HCT116 (cell line): ENCODE results near the gene OS9. TPM values are rescaled to one million over a fixed set of nuclear protein-coding genes. Genes with fewer than 3 reads are reported as not detected.

Experiments
- ATAC-seq: fragments of 200-7000 bp; cut with Tn5 transposase; 2 replicates; pipeline ENCODE4 v1.9.1; 2020; ENCODE audit warnings: mild to moderate bottlenecking, moderate library complexity
- BruUV-seq: library from RNA; stranded (reverse); fragments of 400-500 nt; replicated peaks from 2 replicates; lab custom pipeline; 2021; lab: Mats Ljungman, UMichigan
- CTCF ChIA-PET: fragments of 300-600 bp; sonication (Branson Sonifier 250); formaldehyde crosslinking; loops from one replicate; lab custom pipeline; 2021; ENCODE audit warnings: antibody characterized with exemption; lab: Charles Lee
- POLR2A ChIA-PET: fragments of 300-600, 350-600 bp; sonication (Branson Sonifier 250); formaldehyde crosslinking; loops from one replicate; lab custom pipeline; 2021; ENCODE audit warnings: antibody characterized with exemption; lab: Charles Lee
- RAD21 ChIA-PET, 2 experiments: fragments of 300-600 bp; sonication (Branson Sonifier 250); formaldehyde crosslinking; loops; one replicate each; lab custom pipeline; 2023; ENCODE audit warnings: low total read pairs in 2 of 2; ENCODE audit not compliant: uncharacterized antibody in 2 of 2, unreplicated experiment in 2 of 2, low non-redundant PET in 1 of 2; lab: Charles Lee
- DNase-seq: peaks from one replicate; pipeline ENCODE4 v3.0.0-alpha.2; 2010; ENCODE audit warnings: low read depth, low spot score
- H2AFZ ChIP-seq: fragments of 200-600 bp; shearing (Covaris generic), sonication (generic); 2 replicates; pipeline ENCODE4 v1.6.1; 2017; ENCODE audit warnings: low read depth, mixed run types, mixed read lengths, antibody characterized with exemption, low read length; ENCODE audit not compliant: poor library complexity, severe bottlenecking
- H3K27ac ChIP-seq: 2 replicates; pipeline ENCODE4 v1.5.1; 2012; ENCODE audit warnings: low read depth, low read length
- H3K27me3 ChIP-seq: fragments of 200-600 bp; sonication (generic); 2 replicates; pipeline ENCODE4 v1.6.1; 2016; ENCODE audit warnings: mixed run types, low read length, mixed read lengths; ENCODE audit not compliant: insufficient read depth
- H3K36me3 ChIP-seq, 2 experiments: fragments of 200-500 bp in 1 of 2; fragments of 200-600 bp in 1 of 2; sonication (Bioruptor generic) in 1 of 2; sonication (generic) in 1 of 2; 2 replicates each; pipeline versions ENCODE4 v1.5.1 to v1.6.1; 2014 to 2016; ENCODE audit warnings: low read length in 2 of 2, inconsistent platforms in 1 of 2, mixed read lengths in 1 of 2, mixed run types in 1 of 2; ENCODE audit not compliant: insufficient read depth in 2 of 2, control insufficient read depth in 1 of 2
- H3K4me1 ChIP-seq, 2 experiments: fragments of 200-600 bp in 1 of 2; sonication (generic) in 1 of 2; 2 replicates each; pipeline versions ENCODE4 v1.5.1 to v1.6.1; 2012 to 2017; ENCODE audit warnings: low read length in 2 of 2, inconsistent platforms in 1 of 2, mild to moderate bottlenecking in 1 of 2, mixed read lengths in 1 of 2, mixed run types in 1 of 2, moderate library complexity in 1 of 2; ENCODE audit not compliant: insufficient read depth in 2 of 2, control insufficient read depth in 1 of 2
- H3K4me2 ChIP-seq: fragments of 200-600 bp; sonication (generic); 2 replicates; pipeline ENCODE4 v1.6.1; 2017; ENCODE audit warnings: mixed run types, low read length, mixed read lengths
- H3K4me3 ChIP-seq, 2 experiments: fragments of 200-600 bp in 1 of 2; sonication (generic) in 1 of 2; replicated peaks in 1 of 2; 2 replicates each; pipeline ENCODE4 v1.5.1; 2011 to 2016; ENCODE audit warnings: low read length in 2 of 2, control low read depth in 1 of 2, low read depth in 1 of 2, mild to moderate bottlenecking in 1 of 2, mixed read lengths in 1 of 2, mixed run types in 1 of 2
- H3K79me2 ChIP-seq: fragments of 200-600 bp; sonication (generic); 2 replicates; pipeline ENCODE4 v1.6.1; 2017; ENCODE audit warnings: mild to moderate bottlenecking, mixed run types, low read length, moderate library complexity, mixed read lengths; ENCODE audit not compliant: insufficient read depth
- H3K9ac ChIP-seq: fragments of 200-600 bp; sonication (generic); 2 replicates; pipeline ENCODE4 v1.6.1; 2016; ENCODE audit warnings: low read length, mixed read lengths
- H3K9me2 ChIP-seq: fragments of 200-600 bp; sonication (generic), shearing (Covaris generic); 2 replicates; pipeline ENCODE4 v1.6.1; 2017; ENCODE audit warnings: mixed run types, mild to moderate bottlenecking, moderate library complexity; ENCODE audit not compliant: insufficient read depth
- H3K9me3 ChIP-seq, 2 experiments: fragments of 200-500 bp in 1 of 2; fragments of 200-600 bp in 1 of 2; sonication (Bioruptor generic) in 1 of 2; sonication (generic) in 1 of 2; 2 replicates each; pipeline ENCODE4 v1.6.1; 2014 to 2017; ENCODE audit warnings: low read length in 2 of 2, mixed read lengths in 2 of 2, inconsistent platforms in 1 of 2, low read depth in 1 of 2, mild to moderate bottlenecking in 1 of 2, mixed run types in 1 of 2, moderate library complexity in 1 of 2; ENCODE audit not compliant: control insufficient read depth in 1 of 2, insufficient read depth in 1 of 2
- H4K20me1 ChIP-seq: fragments of 200-600 bp; sonication (generic), shearing (Covaris generic); 2 replicates; pipeline ENCODE4 v1.6.1; 2017; ENCODE audit warnings: mixed run types, mild to moderate bottlenecking, moderate library complexity; ENCODE audit not compliant: insufficient read depth
- CBX3 ChIP-seq: IDR thresholded peaks from 2 replicates; pipeline ENCODE4 v1.6.1; 2012; ENCODE audit warnings: low read depth
- CEBPB ChIP-seq: IDR thresholded peaks from 2 replicates; pipeline ENCODE4 v1.6.1; 2012; ENCODE audit warnings: low read depth
- ELF1 ChIP-seq: IDR thresholded peaks from 2 replicates; pipeline ENCODE4 v1.6.1; 2012; ENCODE audit warnings: low read depth, borderline replicate concordance
- EZH2 ChIP-seq: fragments of 200-600 bp; sonication (generic); IDR thresholded peaks from 2 replicates; pipeline ENCODE4 v1.6.1; 2017; ENCODE audit warnings: antibody characterized with exemption, mixed run types
- FOSL1 ChIP-seq: IDR thresholded peaks from 2 replicates; pipeline ENCODE4 v1.6.1; 2012; ENCODE audit warnings: low read depth
- JUND ChIP-seq: IDR thresholded peaks from 2 replicates; pipeline ENCODE4 v1.6.1; 2012
- POLR2A ChIP-seq: IDR thresholded peaks from 2 replicates; pipeline ENCODE4 v1.7.0; 2011; ENCODE audit warnings: borderline replicate concordance; ENCODE audit not compliant: insufficient read depth, insufficient read length; ENCODE audit errors: extremely low read depth
- POLR2AphosphoS5 ChIP-seq: IDR thresholded peaks from 2 replicates; pipeline ENCODE4 v1.6.1; 2011; ENCODE audit warnings: mild to moderate bottlenecking, low read depth, low read length, moderate library complexity
- RAD21 ChIP-seq: IDR thresholded peaks from 2 replicates; pipeline ENCODE4 v1.6.1; 2012; ENCODE audit warnings: low read depth, mild to moderate bottlenecking
- SIN3A ChIP-seq: IDR thresholded peaks from 2 replicates; pipeline ENCODE4 v1.6.1; 2012; ENCODE audit warnings: low read depth
- SRF ChIP-seq: IDR thresholded peaks from 2 replicates; pipeline ENCODE4 v1.6.1; 2012; ENCODE audit warnings: low read depth
- TCF7L2 ChIP-seq: IDR thresholded peaks from 2 replicates; pipeline ENCODE4 v1.7.0; 2011; ENCODE audit warnings: borderline replicate concordance, inconsistent platforms; ENCODE audit not compliant: insufficient read depth, insufficient read length; ENCODE audit errors: extremely low read depth
- YY1 ChIP-seq: IDR thresholded peaks from 2 replicates; pipeline ENCODE4 v1.6.1; 2011; ENCODE audit warnings: low read length, low read depth, moderate library complexity, mild to moderate bottlenecking; ENCODE audit not compliant: insufficient replicate concordance; ENCODE audit errors: extremely low read depth
- ZFX ChIP-seq: fragments of 450-650 bp; IDR thresholded peaks from 2 replicates; pipeline ENCODE4 v1.6.1; 2017
- ZNF274 ChIP-seq: fragments of 200-500 bp; sonication (Bioruptor generic); IDR thresholded peaks from 2 replicates; pipeline ENCODE4 v1.6.1; 2014; ENCODE audit warnings: mild to moderate bottlenecking, low read depth, low read length, inconsistent platforms
- intact Hi-C: fragments of 100-400 bp; cut with micrococcal nuclease; formaldehyde crosslinking; loops from 2 replicates; pipeline ENCODE4 v1.10.0; 2022
- total RNA-seq: library from RNA; stranded (reverse); gene quantifications from one replicate; pipeline ENCODE4 v1.2.1, GENCODE V29; 2021; ENCODE audit not compliant: unreplicated experiment
- TF ChIP-seq, protein P1 (sequence below): IDR thresholded peaks from 2 replicates; pipeline ENCODE4 v1.6.1; 2012
- TF ChIP-seq, protein P2 (sequence below), 3 experiments: fragments of 200-600 bp in 1 of 3; sonication (generic) in 1 of 3; IDR thresholded peaks in 2 of 3; conservative IDR thresholded peaks in 1 of 3; 2 replicates each; pipeline ENCODE4 v1.5.1; 2012 to 2017; ENCODE audit warnings: low read depth in 2 of 3, low read length in 2 of 3, antibody characterized with exemption in 1 of 3, borderline replicate concordance in 1 of 3, control low read depth in 1 of 3, mild to moderate bottlenecking in 1 of 3, mixed read lengths in 1 of 3, mixed run types in 1 of 3, moderate library complexity in 1 of 3; ENCODE audit not compliant: insufficient read depth in 1 of 3
- TF ChIP-seq, protein P3 (sequence below): IDR thresholded peaks from 2 replicates; pipeline ENCODE4 v1.6.1; 2012; ENCODE audit warnings: low read depth
- TF ChIP-seq, protein P4 (sequence below): IDR thresholded peaks from 2 replicates; pipeline ENCODE4 v1.6.1; 2012
- TF ChIP-seq, protein P5 (sequence below): IDR thresholded peaks from 2 replicates; pipeline ENCODE4 v1.6.1; 2011; ENCODE audit warnings: mild to moderate bottlenecking, low read length, moderate library complexity; ENCODE audit not compliant: insufficient replicate concordance; ENCODE audit errors: extremely low read depth

Gene OS9
- total RNA-seq, 1 experiment from 2014 or later, result 98.4 TPM

DNA sequence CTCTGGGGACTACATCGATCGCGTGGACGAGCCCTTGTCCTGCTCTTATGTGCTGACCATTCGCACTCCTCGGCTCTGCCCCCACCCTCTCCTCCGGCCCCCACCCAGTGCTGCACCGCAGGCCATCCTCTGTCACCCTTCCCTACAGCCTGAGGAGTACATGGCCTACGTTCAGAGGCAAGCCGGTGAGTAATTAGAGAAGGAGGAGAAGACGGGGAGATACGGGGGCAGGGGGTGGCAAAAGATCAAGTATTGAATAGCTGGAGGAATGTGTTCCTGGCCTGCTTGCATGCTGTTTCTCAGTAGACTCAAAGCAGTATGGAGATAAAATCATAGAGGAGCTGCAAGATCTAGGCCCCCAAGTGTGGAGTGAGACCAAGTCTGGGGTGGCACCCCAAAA lies 21.9 kb downstream of the OS9 start:
- Histone ChIP-seq H3K4me1 (no peaks in the 10 kb centered on the region), H3K4me2 (no peak overlapping the region), H3K4me3 (no peak overlapping the region), H2AFZ (no peak overlapping the region), H3K36me3 (peaks cover 3 to 13% of the 10 kb centered on the region in 2 experiments; a peak in 3 of 4 replicates), H3K27me3 (no peaks in the 10 kb centered on the region), H3K9me2 (no peaks in the 10 kb centered on the region), H4K20me1 (no peaks in the 10 kb centered on the region), H3K79me2 (no peaks in the 10 kb centered on the region), H3K9me3 (no peaks in the 10 kb centered on the region), H3K27ac (no peak overlapping the region), H3K9ac (no peak overlapping the region)
- DNase-seq (no peak), ATAC-seq (no peak)
- BruUV-seq, result no TSS peak
- RAD21 ChIA-PET, result no interaction called here
- POLR2A ChIA-PET, result no interaction called here
- TF ChIP-seq CBX3, result no peak
- no peak for TF ChIP-seq SIN3A
- TF ChIP-seq, protein P1, sequence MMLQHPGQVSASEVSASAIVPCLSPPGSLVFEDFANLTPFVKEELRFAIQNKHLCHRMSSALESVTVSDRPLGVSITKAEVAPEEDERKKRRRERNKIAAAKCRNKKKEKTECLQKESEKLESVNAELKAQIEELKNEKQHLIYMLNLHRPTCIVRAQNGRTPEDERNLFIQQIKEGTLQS, result no peak
- TF ChIP-seq JUND, result no peak
- no peak for TF ChIP-seq CEBPB
- TF ChIP-seq, protein P2, sequence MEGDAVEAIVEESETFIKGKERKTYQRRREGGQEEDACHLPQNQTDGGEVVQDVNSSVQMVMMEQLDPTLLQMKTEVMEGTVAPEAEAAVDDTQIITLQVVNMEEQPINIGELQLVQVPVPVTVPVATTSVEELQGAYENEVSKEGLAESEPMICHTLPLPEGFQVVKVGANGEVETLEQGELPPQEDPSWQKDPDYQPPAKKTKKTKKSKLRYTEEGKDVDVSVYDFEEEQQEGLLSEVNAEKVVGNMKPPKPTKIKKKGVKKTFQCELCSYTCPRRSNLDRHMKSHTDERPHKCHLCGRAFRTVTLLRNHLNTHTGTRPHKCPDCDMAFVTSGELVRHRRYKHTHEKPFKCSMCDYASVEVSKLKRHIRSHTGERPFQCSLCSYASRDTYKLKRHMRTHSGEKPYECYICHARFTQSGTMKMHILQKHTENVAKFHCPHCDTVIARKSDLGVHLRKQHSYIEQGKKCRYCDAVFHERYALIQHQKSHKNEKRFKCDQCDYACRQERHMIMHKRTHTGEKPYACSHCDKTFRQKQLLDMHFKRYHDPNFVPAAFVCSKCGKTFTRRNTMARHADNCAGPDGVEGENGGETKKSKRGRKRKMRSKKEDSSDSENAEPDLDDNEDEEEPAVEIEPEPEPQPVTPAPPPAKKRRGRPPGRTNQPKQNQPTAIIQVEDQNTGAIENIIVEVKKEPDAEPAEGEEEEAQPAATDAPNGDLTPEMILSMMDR (IDR thresholded peaks at IDR 0.05 in 2 of 3, conservative IDR thresholded peaks at IDR 0.05 in 1 of 3; ENCODE audit: borderline replicate concordance in 1 of 3, insufficient read depth in 1 of 3, low read depth in 2 of 3, low read length in 2 of 3), result no peak
- TF ChIP-seq POLR2AphosphoS5, result no peak
- no peak for TF ChIP-seq FOSL1
- no peak for TF ChIP-seq TCF7L2
- no peak for TF ChIP-seq ZNF274
- no peak for TF ChIP-seq RAD21
- no peak for TF ChIP-seq POLR2A
- TF ChIP-seq, protein P3, sequence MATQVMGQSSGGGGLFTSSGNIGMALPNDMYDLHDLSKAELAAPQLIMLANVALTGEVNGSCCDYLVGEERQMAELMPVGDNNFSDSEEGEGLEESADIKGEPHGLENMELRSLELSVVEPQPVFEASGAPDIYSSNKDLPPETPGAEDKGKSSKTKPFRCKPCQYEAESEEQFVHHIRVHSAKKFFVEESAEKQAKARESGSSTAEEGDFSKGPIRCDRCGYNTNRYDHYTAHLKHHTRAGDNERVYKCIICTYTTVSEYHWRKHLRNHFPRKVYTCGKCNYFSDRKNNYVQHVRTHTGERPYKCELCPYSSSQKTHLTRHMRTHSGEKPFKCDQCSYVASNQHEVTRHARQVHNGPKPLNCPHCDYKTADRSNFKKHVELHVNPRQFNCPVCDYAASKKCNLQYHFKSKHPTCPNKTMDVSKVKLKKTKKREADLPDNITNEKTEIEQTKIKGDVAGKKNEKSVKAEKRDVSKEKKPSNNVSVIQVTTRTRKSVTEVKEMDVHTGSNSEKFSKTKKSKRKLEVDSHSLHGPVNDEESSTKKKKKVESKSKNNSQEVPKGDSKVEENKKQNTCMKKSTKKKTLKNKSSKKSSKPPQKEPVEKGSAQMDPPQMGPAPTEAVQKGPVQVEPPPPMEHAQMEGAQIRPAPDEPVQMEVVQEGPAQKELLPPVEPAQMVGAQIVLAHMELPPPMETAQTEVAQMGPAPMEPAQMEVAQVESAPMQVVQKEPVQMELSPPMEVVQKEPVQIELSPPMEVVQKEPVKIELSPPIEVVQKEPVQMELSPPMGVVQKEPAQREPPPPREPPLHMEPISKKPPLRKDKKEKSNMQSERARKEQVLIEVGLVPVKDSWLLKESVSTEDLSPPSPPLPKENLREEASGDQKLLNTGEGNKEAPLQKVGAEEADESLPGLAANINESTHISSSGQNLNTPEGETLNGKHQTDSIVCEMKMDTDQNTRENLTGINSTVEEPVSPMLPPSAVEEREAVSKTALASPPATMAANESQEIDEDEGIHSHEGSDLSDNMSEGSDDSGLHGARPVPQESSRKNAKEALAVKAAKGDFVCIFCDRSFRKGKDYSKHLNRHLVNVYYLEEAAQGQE, result no peak
- no peak for TF ChIP-seq SRF
- no peak for TF ChIP-seq ELF1
- TF ChIP-seq, protein P4, sequence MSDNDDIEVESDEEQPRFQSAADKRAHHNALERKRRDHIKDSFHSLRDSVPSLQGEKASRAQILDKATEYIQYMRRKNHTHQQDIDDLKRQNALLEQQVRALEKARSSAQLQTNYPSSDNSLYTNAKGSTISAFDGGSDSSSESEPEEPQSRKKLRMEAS, result no peak
- TF ChIP-seq EZH2, result no peak
- TF ChIP-seq ZFX, result no peak
- TF ChIP-seq, protein P5, sequence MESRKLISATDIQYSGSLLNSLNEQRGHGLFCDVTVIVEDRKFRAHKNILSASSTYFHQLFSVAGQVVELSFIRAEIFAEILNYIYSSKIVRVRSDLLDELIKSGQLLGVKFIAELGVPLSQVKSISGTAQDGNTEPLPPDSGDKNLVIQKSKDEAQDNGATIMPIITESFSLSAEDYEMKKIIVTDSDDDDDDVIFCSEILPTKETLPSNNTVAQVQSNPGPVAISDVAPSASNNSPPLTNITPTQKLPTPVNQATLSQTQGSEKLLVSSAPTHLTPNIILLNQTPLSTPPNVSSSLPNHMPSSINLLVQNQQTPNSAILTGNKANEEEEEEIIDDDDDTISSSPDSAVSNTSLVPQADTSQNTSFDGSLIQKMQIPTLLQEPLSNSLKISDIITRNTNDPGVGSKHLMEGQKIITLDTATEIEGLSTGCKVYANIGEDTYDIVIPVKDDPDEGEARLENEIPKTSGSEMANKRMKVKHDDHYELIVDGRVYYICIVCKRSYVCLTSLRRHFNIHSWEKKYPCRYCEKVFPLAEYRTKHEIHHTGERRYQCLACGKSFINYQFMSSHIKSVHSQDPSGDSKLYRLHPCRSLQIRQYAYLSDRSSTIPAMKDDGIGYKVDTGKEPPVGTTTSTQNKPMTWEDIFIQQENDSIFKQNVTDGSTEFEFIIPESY, result no peak
- TF ChIP-seq YY1, result no peak
- intact Hi-C loops, result no loop called here
- CTCF ChIA-PET, result interaction anchor here (0.9 kb wide), 1 partner anchor 11 kb away, joined by 3 read pairs; no protein-coding TSS in a partner anchor
